Dendritic cell treated with granulocyte-macrophage colony-stimulating factor and Interleukin-4, amounts not matched to agents 40 ng/mL and 50 ng/mL, for 4 days (primary cell): ENCODE measurements around the gene CHST9.
"Not testable (repeated sequence)": the region's sequence is repeated elsewhere in the genome, so short reads cannot be mapped to it uniquely, and the experiment has no call there.

Source experiments
- H3K27ac Mint-ChIP-seq: one replicate; pipeline ENCODE4 v1.8.0; 2022; ENCODE audit warnings: mild to moderate bottlenecking, mixed read lengths
- H3K27me3 Mint-ChIP-seq: one replicate; pipeline ENCODE4 v1.8.0; 2022; ENCODE audit warnings: mild to moderate bottlenecking, mixed read lengths
- H3K36me3 Mint-ChIP-seq: one replicate; pipeline ENCODE4 v1.8.0; 2022; ENCODE audit warnings: low read depth, mixed read lengths
- H3K4me1 Mint-ChIP-seq: one replicate; pipeline ENCODE4 v1.8.0; 2022; ENCODE audit warnings: low read depth, mixed read lengths
- H3K4me3 Mint-ChIP-seq: one replicate; pipeline ENCODE4 v1.8.0; 2022; ENCODE audit warnings: mild to moderate bottlenecking, moderate library complexity, mixed read lengths
- H3K9me3 Mint-ChIP-seq: one replicate; pipeline ENCODE4 v1.8.0; 2022; ENCODE audit warnings: mixed read lengths
- intact Hi-C: fragments of 100-400 bp; cut with micrococcal nuclease; formaldehyde crosslinking; loops from one replicate; pipeline ENCODE4 v1.15.0; 2022

The CHST9 gene

GRCh38 chr18:26948703-26949102 is 236.4 kb downstream of the CHST9 start:
- Mint-ChIP-seq H3K27ac (no peak overlapping the region), H3K27me3 (no peaks in the 10 kb centered on the region), H3K9me3 (peaks cover 6% of the 10 kb centered on the region), H3K4me1 (no peaks in the 10 kb centered on the region), H3K36me3 (no peaks in the 10 kb centered on the region), H3K4me3 (no peak overlapping the region)
- intact Hi-C loops = no loop called here

GRCh38 chr18:26943906-26944305 is 241.2 kb downstream of the CHST9 start:
- intact Hi-C loops = no loop called here
- no peak overlapping the region for H3K27ac Mint-ChIP-seq
- H3K4me3 Mint-ChIP-seq = no peak overlapping the region
- no peaks in the 10 kb centered on the region for H3K36me3 Mint-ChIP-seq
- no peaks in the 10 kb centered on the region for H3K27me3 Mint-ChIP-seq
- H3K9me3 Mint-ChIP-seq = peaks cover 6% of the 10 kb centered on the region
- no peaks in the 10 kb centered on the region for H3K4me1 Mint-ChIP-seq

GRCh38 chr18:26941584-26941983 is 243.5 kb downstream of the CHST9 start:
- no peaks in the 10 kb centered on the region for H3K36me3 Mint-ChIP-seq
- intact Hi-C loops = no loop called here
- no peak overlapping the region for H3K4me3 Mint-ChIP-seq
- H3K27me3 Mint-ChIP-seq = no peaks in the 10 kb centered on the region
- H3K9me3 Mint-ChIP-seq = no peaks in the 10 kb centered on the region
- no peak overlapping the region for H3K27ac Mint-ChIP-seq
- no peaks in the 10 kb centered on the region for H3K4me1 Mint-ChIP-seq

DNA sequence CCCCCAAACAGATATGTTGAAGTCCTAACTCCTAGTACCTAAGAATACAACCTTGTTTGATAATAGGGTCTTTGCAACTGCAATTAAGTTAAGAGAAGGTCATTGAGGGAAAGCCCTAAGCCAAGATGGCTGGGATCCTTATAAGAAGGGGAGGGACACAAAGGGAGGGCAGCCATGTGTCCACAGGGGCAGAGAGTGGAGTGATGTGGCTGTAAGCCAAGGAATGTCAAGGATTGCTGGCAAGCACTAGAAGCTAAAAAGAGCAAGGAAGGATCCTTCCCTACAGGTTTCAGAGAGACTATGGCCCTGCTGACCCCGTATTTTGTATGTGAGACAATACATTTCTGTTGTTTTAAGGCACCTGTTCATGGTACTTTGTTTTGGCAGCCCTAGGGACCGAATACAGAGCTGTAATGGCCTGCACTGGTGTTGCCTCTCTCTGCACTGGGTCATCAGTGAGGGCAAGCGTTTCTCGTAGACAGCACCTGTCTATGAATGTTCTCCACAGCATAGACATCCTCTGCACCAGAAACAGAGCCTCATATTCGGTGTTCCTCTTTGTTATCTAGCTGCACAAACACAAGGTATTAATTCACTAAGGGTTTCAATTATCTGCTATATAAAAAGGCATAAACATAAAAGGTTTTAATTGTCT is 244.2 kb downstream of the CHST9 start:
- H3K9me3 Mint-ChIP-seq = no peaks in the 10 kb centered on the region
- intact Hi-C loops = no loop called here
- no peak overlapping the region for H3K4me3 Mint-ChIP-seq
- H3K36me3 Mint-ChIP-seq = no peaks in the 10 kb centered on the region
- H3K27ac Mint-ChIP-seq = no peak overlapping the region
- H3K27me3 Mint-ChIP-seq = no peaks in the 10 kb centered on the region
- H3K4me1 Mint-ChIP-seq = no peaks in the 10 kb centered on the region

DNA sequence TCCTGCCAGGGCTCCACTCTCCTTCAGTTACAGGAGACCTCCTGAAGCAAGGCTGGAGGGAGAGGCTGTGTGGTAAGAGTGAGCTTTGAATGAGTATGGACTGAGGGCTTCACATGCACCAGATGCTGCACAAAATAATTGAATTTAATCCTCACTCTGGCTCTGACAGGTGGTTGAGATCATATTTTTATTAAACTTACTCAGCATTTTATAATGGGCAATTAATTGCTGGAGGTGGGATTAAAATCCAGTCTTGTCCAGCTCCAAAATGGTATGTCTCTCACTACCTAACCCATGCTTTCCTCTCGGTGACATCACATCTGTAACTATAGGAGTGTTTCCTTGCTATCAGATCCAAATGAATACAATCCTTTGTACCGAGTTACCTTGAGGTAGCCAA is 253.4 kb downstream of the CHST9 start:
- Mint-ChIP-seq H3K9me3 (no peaks in the 10 kb centered on the region), H3K27me3 (no peaks in the 10 kb centered on the region), H3K4me1 (peaks cover 6% of the 10 kb centered on the region), H3K27ac (no peak overlapping the region), H3K4me3 (no peak overlapping the region), H3K36me3 (no peaks in the 10 kb centered on the region)
- intact Hi-C loops = no loop called here

DNA sequence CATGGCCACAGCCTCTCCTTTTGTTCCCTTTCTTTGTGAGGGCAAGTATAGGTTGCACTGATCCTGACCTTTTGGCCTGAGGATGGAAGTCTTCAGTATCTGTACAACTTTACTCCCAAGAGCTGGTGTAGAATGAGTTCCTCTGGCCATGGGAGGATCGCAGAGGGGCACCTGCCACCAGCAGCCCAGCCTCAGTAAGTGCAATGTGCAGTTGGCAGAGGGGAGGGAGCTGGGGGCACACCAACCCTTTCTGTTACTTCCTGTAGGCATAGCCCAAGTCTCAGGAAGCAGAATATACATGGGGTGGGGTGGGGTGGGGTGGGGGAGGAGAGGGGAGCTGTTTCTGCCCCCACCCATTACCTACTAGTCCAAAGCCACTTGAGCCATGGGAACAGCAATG is 254.5 kb downstream of the CHST9 start:
- no peaks in the 10 kb centered on the region for H3K36me3 Mint-ChIP-seq
- peaks cover 6% of the 10 kb centered on the region for H3K4me1 Mint-ChIP-seq
- H3K27me3 Mint-ChIP-seq = no peaks in the 10 kb centered on the region
- no peak overlapping the region for H3K27ac Mint-ChIP-seq
- no peaks in the 10 kb centered on the region for H3K9me3 Mint-ChIP-seq
- intact Hi-C loops = no loop called here
- no peak overlapping the region for H3K4me3 Mint-ChIP-seq

DNA sequence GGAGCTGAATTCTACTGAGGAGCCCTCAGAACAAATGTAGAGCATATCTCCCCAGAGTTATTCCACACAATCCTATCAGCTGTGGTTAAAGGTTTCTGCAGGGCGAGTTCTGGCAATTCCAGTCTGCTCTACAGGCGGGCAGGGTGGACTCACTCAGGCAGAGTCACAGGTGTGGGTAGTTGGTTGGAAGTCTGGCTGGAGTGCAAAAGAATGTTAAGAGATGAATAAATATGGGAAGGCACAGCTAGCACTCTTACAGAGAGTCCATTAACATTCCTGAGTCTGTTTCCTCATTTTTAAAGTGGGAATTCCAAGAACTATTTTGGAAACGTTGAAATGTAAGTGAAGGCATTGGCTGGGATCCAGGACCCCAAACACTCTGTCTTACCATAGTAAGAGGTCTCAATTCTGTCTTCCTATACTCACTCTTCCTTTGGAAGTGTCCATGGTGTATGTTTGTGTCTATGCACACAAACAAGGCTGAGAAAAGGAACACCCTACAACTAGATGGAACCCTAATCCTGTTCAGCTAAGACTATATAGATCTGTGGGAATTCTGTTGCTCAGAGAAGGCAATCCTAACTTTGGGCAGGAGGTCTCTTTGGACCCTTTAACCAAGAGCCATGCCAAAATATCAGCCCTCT is 256.3 kb downstream of the CHST9 start:
- H3K4me1 Mint-ChIP-seq = peaks cover 6% of the 10 kb centered on the region
- H3K36me3 Mint-ChIP-seq = no peaks in the 10 kb centered on the region
- H3K27ac Mint-ChIP-seq = no peak overlapping the region
- no peaks in the 10 kb centered on the region for H3K9me3 Mint-ChIP-seq
- H3K27me3 Mint-ChIP-seq = no peaks in the 10 kb centered on the region
- intact Hi-C loops = no loop called here
- H3K4me3 Mint-ChIP-seq = no peak overlapping the region

- H3K4me3 Mint-ChIP-seq, H3K9me3 Mint-ChIP-seq, H3K36me3 Mint-ChIP-seq, H3K27ac Mint-ChIP-seq, H3K4me1 Mint-ChIP-seq, intact Hi-C loops, H3K27me3 Mint-ChIP-seq: not testable (repeated sequence)
These were observed 257.3 kb downstream of the CHST9 start for GRCh38 chr18:26927822-26928221.

GRCh38 chr18:26926066-26926675 is 258.9 kb downstream of the CHST9 start:
- Mint-ChIP-seq H3K36me3 (no peaks in the 10 kb centered on the region), H3K9me3 (peaks cover 9% of the 10 kb centered on the region)
- intact Hi-C loops = no loop called here

DNA sequence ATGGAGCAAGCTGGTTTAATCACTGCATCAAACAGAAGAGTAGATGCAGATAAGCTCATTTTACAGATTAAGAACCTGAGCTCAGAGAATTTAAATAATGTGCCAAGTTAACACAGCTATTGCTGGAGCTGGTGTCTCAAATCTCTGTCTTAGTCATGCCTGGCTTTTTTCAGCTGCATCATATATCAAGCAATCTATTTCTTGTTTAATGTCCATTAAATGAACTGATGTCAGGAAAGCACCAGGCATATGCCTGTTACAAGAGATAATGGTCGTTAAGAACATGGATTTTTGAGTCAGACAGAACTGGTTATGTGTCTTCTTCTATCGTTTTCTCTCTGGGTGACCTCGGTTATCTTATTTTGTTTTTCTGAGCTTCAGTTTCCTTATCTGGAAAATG is 259.8 kb downstream of the CHST9 start:
- Mint-ChIP-seq H3K4me1 (peaks cover 6% of the 10 kb centered on the region), H3K4me3 (no peak overlapping the region), H3K36me3 (no peaks in the 10 kb centered on the region), H3K27ac (no peak overlapping the region), H3K27me3 (no peaks in the 10 kb centered on the region), H3K9me3 (peaks cover 9% of the 10 kb centered on the region)
- intact Hi-C loops = no loop called here

More at GRCh38 chr18:26926066-26926675, 258.9 kb downstream of the CHST9 start:
- Mint-ChIP-seq H3K27ac (no peak overlapping the region), H3K4me3 (no peak overlapping the region), H3K4me1 (peaks cover 6% of the 10 kb centered on the region), H3K27me3 (no peaks in the 10 kb centered on the region)

DNA sequence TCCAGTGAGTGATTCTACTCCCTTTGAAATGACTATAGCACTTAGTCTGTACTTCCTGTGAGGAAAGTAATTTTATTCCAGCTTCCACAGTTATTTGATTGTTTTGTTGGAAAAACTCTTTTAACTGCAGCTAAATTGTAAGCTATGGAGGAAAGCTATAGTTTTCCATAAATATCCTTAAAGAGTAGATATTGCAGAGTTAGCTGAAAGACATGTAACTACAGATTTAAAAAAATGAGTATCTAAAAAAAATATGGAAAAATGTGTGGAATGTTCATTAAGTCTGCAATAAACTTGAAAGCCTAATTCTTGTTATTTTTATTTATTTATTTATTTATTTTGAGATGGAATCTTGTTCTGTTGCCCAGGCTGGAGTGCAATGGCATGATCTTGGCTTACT is 262.8 kb downstream of the CHST9 start:
- Mint-ChIP-seq H3K36me3 (no peaks in the 10 kb centered on the region), H3K4me3 (no peak overlapping the region), H3K4me1 (peaks cover 5% of the 10 kb centered on the region), H3K9me3 (peaks cover 9% of the 10 kb centered on the region), H3K27ac (no peak overlapping the region), H3K27me3 (no peaks in the 10 kb centered on the region)
- intact Hi-C loops = no loop called here

DNA sequence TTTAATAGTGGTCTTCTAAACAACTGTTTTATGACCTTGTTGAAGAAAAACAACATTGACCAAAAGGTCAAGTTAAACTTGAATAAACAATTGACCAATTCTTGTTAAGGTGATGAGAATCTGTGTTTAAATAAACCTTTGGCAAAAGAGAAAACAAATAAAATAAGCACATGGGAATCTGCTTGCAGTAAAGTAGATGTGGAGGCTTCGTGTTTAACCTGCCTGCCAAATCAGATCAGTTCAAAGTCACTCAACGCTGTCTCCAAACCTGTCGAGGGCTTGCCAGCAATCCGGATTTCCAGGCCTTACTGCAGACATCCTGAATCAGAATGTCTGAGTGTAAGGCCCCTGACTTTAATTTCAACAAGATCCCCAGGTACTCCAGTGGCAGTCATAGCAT is 264.5 kb downstream of the CHST9 start:
- no peak overlapping the region for H3K4me3 Mint-ChIP-seq
- H3K27ac Mint-ChIP-seq = no peak overlapping the region
- H3K36me3 Mint-ChIP-seq = no peaks in the 10 kb centered on the region
- intact Hi-C loops = no loop called here
- H3K4me1 Mint-ChIP-seq = no peaks in the 10 kb centered on the region
- H3K9me3 Mint-ChIP-seq = peaks cover 9% of the 10 kb centered on the region
- no peaks in the 10 kb centered on the region for H3K27me3 Mint-ChIP-seq

- peaks cover 9% of the 10 kb centered on the region for H3K9me3 Mint-ChIP-seq
- no peaks in the 10 kb centered on the region for H3K36me3 Mint-ChIP-seq
- no peak overlapping the region for H3K4me3 Mint-ChIP-seq
- H3K4me1 Mint-ChIP-seq = no peaks in the 10 kb centered on the region
- peaks cover under 1% of the 10 kb centered on the region for H3K27me3 Mint-ChIP-seq
- intact Hi-C loops = no loop called here
- no peak overlapping the region for H3K27ac Mint-ChIP-seq
These were observed 265.5 kb downstream of the CHST9 start for GRCh38 chr18:26919627-26920026.

GRCh38 chr18:26919201-26919600 is 265.9 kb downstream of the CHST9 start:
- H3K27me3 Mint-ChIP-seq = peaks cover 2% of the 10 kb centered on the region
- H3K9me3 Mint-ChIP-seq = peaks cover 9% of the 10 kb centered on the region
- H3K36me3 Mint-ChIP-seq = no peaks in the 10 kb centered on the region
- no peak overlapping the region for H3K4me3 Mint-ChIP-seq
- H3K27ac Mint-ChIP-seq = no peak overlapping the region
- H3K4me1 Mint-ChIP-seq = no peaks in the 10 kb centered on the region
- intact Hi-C loops = no loop called here
